ENCODE measurements around the gene PPM1B.

- TF ChIP-seq CTCF (IDR thresholded peaks at IDR 0.05): no peak
- TF ChIP-seq POLR2A (IDR thresholded peaks at IDR 0.05): no peak
Measured at GRCh38 chr2:44247924-44248323, 79.2 kb downstream of the PPM1B start.

Data from esophagus squamous epithelium (tissue), 4 donors.